HepG2 (cell line): ENCODE results near the gene DNAJB11. TPM values are rescaled to one million over a fixed set of nuclear protein-coding genes. Genes with fewer than 3 reads are reported as not detected.

Experiments used
- ATAC-seq: fragments of 200-7000 bp; cut with Tn5 transposase; 3 replicates; pipeline ENCODE4 v1.9.1; 2020; ENCODE audit warnings: mild to moderate bottlenecking, moderate library complexity
- BruUV-seq: library from RNA; stranded (reverse); fragments of 400-500 nt; replicated peaks from 2 replicates; lab custom pipeline; 2021; lab: Mats Ljungman, UMichigan
- CTCF ChIA-PET: fragments of 300-600 bp; formaldehyde crosslinking; extraction: SDS; loops from one replicate; lab custom pipeline; 2021; ENCODE audit warnings: low total read pairs, inconsistent platforms, low intra/inter-chr PET ratio; lab: Yijun Ruan, JAX
- POLR2A ChIA-PET: fragments of 350-600 bp; sonication (Branson Sonifier 250); formaldehyde crosslinking; loops from one replicate; lab custom pipeline; 2020; ENCODE audit warnings: antibody characterized with exemption, inconsistent platforms; lab: Yijun Ruan, JAX
- DNase-seq: peaks from one replicate; pipeline ENCODE4 v3.0.0-alpha.2; 2015; ENCODE audit warnings: low spot score
- FAIRE-seq: peaks from 3 replicates; lab custom pipeline; 2011; peaks lifted over from hg19 to GRCh38; lab: Jason Lieb, UNC
- H2AFZ ChIP-seq: one replicate; pipeline ENCODE4 v1.6.1; 2011; ENCODE audit warnings: low read length, inconsistent platforms
- H3K27ac ChIP-seq: fragments of 300-600 bp; 3 replicates; pipeline ENCODE4 v1.8.0; 2011; ENCODE audit warnings: mixed run types, mild to moderate bottlenecking, mixed read lengths, low read length, inconsistent platforms; ENCODE audit not compliant: insufficient read depth; ENCODE audit errors: extremely low read length
- H3K27me3 ChIP-seq, 2 experiments: fragments of 200-600 bp in 1 of 2; 2 replicates in 1 of 2; 3 replicates in 1 of 2; pipeline versions ENCODE4 v1.6.0 to v1.8.0; 2011; ENCODE audit warnings: low read length in 2 of 2, mild to moderate bottlenecking in 2 of 2, moderate library complexity in 2 of 2, inconsistent platforms in 1 of 2; ENCODE audit not compliant: insufficient read depth in 2 of 2, control insufficient read depth in 1 of 2
- H3K36me3 ChIP-seq, 2 experiments: fragments of 200-600 bp in 1 of 2; replicated peaks in 1 of 2; 2 replicates in 1 of 2; 3 replicates in 1 of 2; pipeline versions ENCODE4 v1.5.1 to v1.8.0; 2011; ENCODE audit warnings: low read length in 2 of 2, inconsistent platforms in 1 of 2; ENCODE audit not compliant: insufficient read depth in 2 of 2, control insufficient read depth in 1 of 2
- H3K4me1 ChIP-seq: 2 replicates; pipeline ENCODE4 v1.5.1; 2012; ENCODE audit warnings: low read length, inconsistent platforms; ENCODE audit not compliant: insufficient read depth
- H3K4me2 ChIP-seq: 2 replicates; pipeline ENCODE4 v1.6.0; 2011; ENCODE audit warnings: low read depth, low read length, inconsistent platforms
- H3K4me3 ChIP-seq, 3 experiments: fragments of 200-600 bp in 1 of 3; sonication (generic), shearing (Covaris generic) in 1 of 3; replicated peaks in 1 of 3; 2 replicates each; pipeline ENCODE4 v1.5.1; 2011 to 2016; ENCODE audit warnings: low read length in 3 of 3, inconsistent platforms in 2 of 3, low read depth in 2 of 3, mild to moderate bottlenecking in 2 of 3, control low read depth in 1 of 3, mixed read lengths in 1 of 3; ENCODE audit not compliant: insufficient read depth in 1 of 3
- H3K79me2 ChIP-seq: one replicate; pipeline ENCODE4 v1.6.1; 2011; ENCODE audit warnings: low read length, inconsistent platforms; ENCODE audit not compliant: insufficient read depth
- H3K9ac ChIP-seq: 2 replicates; pipeline ENCODE4 v1.6.0; 2011; ENCODE audit warnings: mild to moderate bottlenecking, low read depth, low read length, inconsistent platforms; ENCODE audit not compliant: insufficient read depth
- H3K9me3 ChIP-seq: 2 replicates; pipeline ENCODE4 v1.5.1; 2012; ENCODE audit warnings: mild to moderate bottlenecking, low read length
- H4K20me1 ChIP-seq: 2 replicates; pipeline ENCODE4 v1.6.0; 2011; ENCODE audit warnings: inconsistent platforms, mild to moderate bottlenecking, low read length, moderate library complexity; ENCODE audit not compliant: insufficient read depth
- ATF3 ChIP-seq: sonication (generic); formaldehyde crosslinking; IDR thresholded peaks from 2 replicates; pipeline ENCODE4 v1.4.0; 2020; ENCODE audit warnings: missing genetic modification reagents
- ATF6 ChIP-seq: sonication (generic); formaldehyde crosslinking; conservative IDR thresholded peaks from 2 replicates; pipeline ENCODE4 v1.4.0; 2020; ENCODE audit warnings: missing genetic modification reagents
- CEBPB ChIP-seq: IDR thresholded peaks from 2 replicates; pipeline ENCODE4 v1.6.1; 2011; ENCODE audit warnings: low read depth, low read length, improper control_type of control experiment, borderline replicate concordance
- CREB3 ChIP-seq: sonication (generic); formaldehyde crosslinking; IDR thresholded peaks from 2 replicates; pipeline ENCODE4 v1.5.0; 2020; ENCODE audit warnings: missing genetic modification reagents
- GZF1 ChIP-seq: sonication (generic); formaldehyde crosslinking; IDR thresholded peaks from 2 replicates; pipeline ENCODE4 v1.5.1; 2020; ENCODE audit warnings: mild to moderate bottlenecking, missing genetic modification reagents
- MAFK ChIP-seq, 2 experiments: IDR thresholded peaks in 1 of 2; conservative IDR thresholded peaks in 1 of 2; 2 replicates each; pipeline ENCODE4 v1.6.1; 2011; ENCODE audit warnings: improper control_type of control experiment in 2 of 2, low read length in 2 of 2
- SMARCE1 ChIP-seq: fragments of 450-650 bp; IDR thresholded peaks from 2 replicates; pipeline ENCODE4 v1.6.1; 2017; ENCODE audit warnings: borderline replicate concordance
- SNAPC4 ChIP-seq: sonication (generic); formaldehyde crosslinking; IDR thresholded peaks from 2 replicates; pipeline ENCODE4 v1.4.0; 2020; ENCODE audit warnings: mild to moderate bottlenecking, missing genetic modification reagents
- TFAP4 ChIP-seq: sonication (generic); IDR thresholded peaks from 2 replicates; pipeline ENCODE4 v1.6.1; 2016; ENCODE audit warnings: low read depth, borderline replicate concordance
- TOPORS ChIP-seq: sonication (generic); formaldehyde crosslinking; IDR thresholded peaks from 2 replicates; pipeline ENCODE4 v1.8.0; 2023; ENCODE audit warnings: mild to moderate bottlenecking, missing genetic modification reagents
- U2AF1 ChIP-seq: fragments of 200-400 bp; formaldehyde crosslinking; optimal IDR thresholded peaks from 2 replicates; pipeline ENCODE3; 2017; ENCODE audit warnings: mild to moderate bottlenecking, low read depth, low read length
- ZBTB42 ChIP-seq: sonication (generic); formaldehyde crosslinking; IDR thresholded peaks from 2 replicates; pipeline ENCODE4 v1.5.0; 2020; ENCODE audit warnings: mild to moderate bottlenecking, missing genetic modification reagents
- ZNF121 ChIP-seq: sonication (generic); formaldehyde crosslinking; IDR thresholded peaks from 2 replicates; pipeline ENCODE4 v1.5.0; 2020; ENCODE audit warnings: mild to moderate bottlenecking, missing genetic modification reagents
- ZNF225 ChIP-seq: sonication (generic); formaldehyde crosslinking; IDR thresholded peaks from 2 replicates; pipeline ENCODE4 v1.4.0; 2020; ENCODE audit warnings: mild to moderate bottlenecking, missing genetic modification reagents
- ZNF816 ChIP-seq: sonication (generic); formaldehyde crosslinking; IDR thresholded peaks from 2 replicates; pipeline ENCODE4 v1.8.0; 2022; ENCODE audit warnings: missing genetic modification reagents, mild to moderate bottlenecking, borderline replicate concordance
- WGBS: methylation state at CpG from one replicate; pipeline ENCODE4 v1.1.6; 2017; ENCODE audit warnings: low lambda C conversion rate; 5-methylcytosine and 5-hydroxymethylcytosine counted together
- in situ Hi-C: cut with HindIII; loops from 2 replicates; pipeline ENCODE4 v1.10.0; 2017; ENCODE audit warnings: low pct_unique_long_range_greater_than_20kb; ENCODE audit not compliant: extremely low pct_ligation_motif_present
- intact Hi-C: fragments of 100-400 bp; cut with micrococcal nuclease; formaldehyde crosslinking; loops from one replicate; pipeline ENCODE4 v1.10.0; 2022; ENCODE audit not compliant: unreplicated experiment
- polyA plus RNA-seq, 8 experiments: library from polyadenylated mRNA; depleted of rRNA in 3 of 8; stranded (reverse) in 7 of 8; unstranded in 1 of 8; fragments of >200 nt; fragmentation: Illumina TruSeq in 4 of 8; extraction: Trizol in 4 of 8; gene quantifications; 2 replicates each; pipeline versions ENCODE4 v1.2.1 to v1.2.3, GENCODE V29; 2011 to 2016; ENCODE audit warnings: low read depth in 4 of 8, missing spikeins in 1 of 8, mixed read lengths in 1 of 8; ENCODE audit not compliant: insufficient read depth in 1 of 8
- total RNA-seq, 5 experiments: library from RNA; depleted of rRNA; stranded (reverse); fragments of >200 nt; fragmentation: Illumina TruSeq; extraction: Trizol; gene quantifications; 2 replicates each; pipeline ENCODE4 v1.2.3, GENCODE V29; 2016; ENCODE audit warnings: low read depth in 1 of 5

DNAJB11 gene
- total and polyA plus RNA-seq, 2 of the 13 experiments (the other 11 are each of a cell fraction or from before 2014, with no cell fraction given) = 41.0 to 132 TPM

GRCh38 chr3:186564586-186564985 is 5.9 kb upstream of the DNAJB11 start (continued):
- TF ChIP-seq ATF6 (CRISPR knock-in tag) = no peak
- TF ChIP-seq MAFK (conservative IDR thresholded peaks at IDR 0.05 in 1 of 2, IDR thresholded peaks at IDR 0.05 in 1 of 2; ENCODE audit: low read length in 2 of 2) = no peak
- no peak for TF ChIP-seq TFAP4
- TF ChIP-seq CEBPB = no peak
- TF ChIP-seq GZF1 (CRISPR knock-in tag) = no peak
- no peak for TF ChIP-seq CREB3 (CRISPR knock-in tag)

- 3% methylated on average over 4 of the region's 14 CpGs for WGBS
- in situ Hi-C loops = no loop called here
- H3K9me3 ChIP-seq = no peaks in the 10 kb centered on the region
- ATAC-seq (peak; percentile 10), FAIRE-seq (no peak), DNase-seq (no peak)
- peaks cover 40% of the 10 kb centered on the region for H3K4me1 ChIP-seq
- peak overlapping the region; percentile 88 for H3K9ac ChIP-seq
- peak overlapping the region; percentile 65 for H3K4me2 ChIP-seq
- no peaks in the 10 kb centered on the region for H4K20me1 ChIP-seq
- peak overlapping the region; percentile 67 to 88 (median 81) for H3K4me3 ChIP-seq
- TSS peak; percentile 31 for BruUV-seq
- H3K36me3 ChIP-seq = peaks cover 0 to 11% of the 10 kb centered on the region in 2 experiments; a peak in 2 of 5 replicates
- H3K79me2 ChIP-seq = peaks cover 38% of the 10 kb centered on the region
- ChIA-PET POLR2A (interaction anchor here (1.8 to 6.5 kb wide), 6 partner anchors 12 to 47 kb away, joined by 5 to 111 read pairs (median 16); partner anchors contain the start of gene AHSG), CTCF (no interaction called here)
- H3K27ac ChIP-seq = peak overlapping the region; percentile 83
- peak overlapping the region; percentile 51 for H2AFZ ChIP-seq
- intact Hi-C loops = no loop called here
- H3K27me3 ChIP-seq = no peaks in the 10 kb centered on the region; a peak in 1 of 5 replicates
- TF ChIP-seq SNAPC4 (CRISPR knock-in tag) (no peak), ZNF816 (CRISPR knock-in tag) (0 out of 2 replicates have a peak, but pooled peaks have one; percentile 8), ATF3 (CRISPR knock-in tag) (no peak), SMARCE1 (no peak), ZBTB42 (CRISPR knock-in tag) (no peak), U2AF1 (no peak), TOPORS (CRISPR knock-in tag) (no peak), ZNF121 (CRISPR knock-in tag) (0 out of 2 replicates have a peak, but pooled peaks have one; percentile 5), ZNF225 (no peak)
Observed at GRCh38 chr3:186566772-186567071, 3.8 kb upstream of the DNAJB11 start.
